GM12873 (cell line): ENCODE results near the gene IGFN1.

Source experiments
- CTCF ChIP-seq: IDR thresholded peaks from 2 replicates; pipeline ENCODE4 v1.5.1; 2012; ENCODE audit warnings: low read depth, mild to moderate bottlenecking, moderate library complexity, low read length, control low read depth; ENCODE audit not compliant: insufficient read depth; ENCODE audit errors: missing control alignments

IGFN1 gene

GRCh38 chr1:201213926-201214325 lies 23.3 kb downstream of the IGFN1 start:
- no peak for TF ChIP-seq CTCF

GRCh38 chr1:201214461-201214860 lies 23.8 kb downstream of the IGFN1 start:
- TF ChIP-seq CTCF, result peak; percentile 21

- no peak for TF ChIP-seq CTCF
Measured at GRCh38 chr1:201214886-201215285, 24.3 kb downstream of the IGFN1 start.

- TF ChIP-seq CTCF, result no peak
Measured at GRCh38 chr1:201215531-201216357, 25.1 kb downstream of the IGFN1 start.

- no peak for TF ChIP-seq CTCF
Measured at GRCh38 chr1:201216395-201217085, 25.9 kb downstream of the IGFN1 start.

GRCh38 chr1:201217146-201217545 lies 26.5 kb downstream of the IGFN1 start:
- TF ChIP-seq CTCF, result no peak

GRCh38 chr1:201217851-201218250 lies 27.2 kb downstream of the IGFN1 start:
- TF ChIP-seq CTCF, result no peak
